Measurements from ENCODE around the gene AP5Z1.

AP5Z1 gene

GRCh38 chr7:4840079-4840501 is 64.7 kb downstream of the AP5Z1 start:
- DNase-seq (ENCODE audit: low read depth in 2 of 2) = no peak
